ENCODE results near the gene PPL.

DNA sequence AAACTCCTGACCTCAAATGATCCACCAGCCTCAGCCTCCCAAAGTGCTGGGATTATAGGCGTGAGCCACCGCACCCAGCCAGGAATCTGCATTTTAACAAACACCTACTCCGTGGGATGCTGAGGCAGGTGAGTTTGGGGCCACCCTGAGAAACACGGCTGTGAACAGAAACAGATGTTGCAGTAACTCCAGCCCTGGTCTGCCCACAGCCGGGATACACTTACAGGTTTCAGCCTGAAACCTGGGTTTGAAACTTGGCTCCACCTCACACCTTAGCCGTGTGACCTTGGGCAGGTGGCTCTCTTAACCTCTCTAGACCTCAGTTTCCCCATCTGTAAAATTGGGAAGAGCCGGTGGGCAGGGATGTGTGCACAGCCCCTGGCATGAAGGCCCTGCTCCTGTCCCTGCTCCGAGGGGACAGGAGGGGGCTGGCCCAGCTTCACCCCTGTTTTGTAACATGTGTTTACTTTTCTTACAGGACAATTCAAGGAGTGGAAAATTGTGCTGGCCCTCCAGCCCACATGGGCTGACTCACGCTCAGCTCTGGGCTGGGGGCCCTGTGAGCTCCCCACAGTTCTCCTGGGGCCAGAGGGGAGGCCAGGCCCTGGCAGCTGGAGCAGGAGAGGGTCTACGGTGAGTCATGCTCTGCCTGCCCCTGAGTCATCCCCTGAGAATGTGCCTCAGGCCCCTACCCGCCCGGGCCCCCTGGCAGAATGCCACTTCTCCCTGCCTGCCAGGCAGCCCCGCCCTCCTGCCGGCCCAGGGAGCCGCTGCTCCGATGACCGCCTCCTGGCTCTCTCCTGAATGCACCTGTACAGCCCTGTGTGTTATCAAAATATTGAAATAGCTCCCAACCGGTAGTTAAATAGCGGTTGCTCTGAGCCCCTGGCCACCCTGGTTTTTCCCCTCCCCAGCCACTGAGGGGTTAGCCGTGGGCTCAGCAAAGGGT, 7.7 kb upstream of the PPL start:
- no peak for TF ChIP-seq POLR2A (IDR thresholded peaks at IDR 0.05; ENCODE audit: low read length)
- TF ChIP-seq GATA1 (IDR thresholded peaks at IDR 0.05; ENCODE audit: low read depth, low read length) = no peak
